Measurements from ENCODE around the gene HELQ.
"Not testable (repeated sequence)": the region's sequence is repeated elsewhere in the genome, so short reads cannot be mapped to it uniquely, and the experiment has no call there.

Gene HELQ

GRCh38 chr4:83455281-83456183 lies at the start of gene HELQ, which contains the start of gene MRPS18C:
TSS of gene HELQ (minus strand) at chr4:83455823. CDS start at chr4:83455693, 130 bp downstream.
TSS of gene MRPS18C (plus strand) at chr4:83456058. CDS start at chr4:83456078, 20 bp downstream.
- peak; percentile 96 for DNase-seq (ENCODE audit: low spot score)

GRCh38 chr4:83504996-83505395 lies 49.4 kb upstream of the HELQ start:
- no peak for DNase-seq (ENCODE audit: low spot score)

- DNase-seq (ENCODE audit: low spot score), result no peak
Observed at GRCh38 chr4:83504503-83504902, 48.9 kb upstream of the HELQ start.

GRCh38 chr4:83503974-83504373 lies 48.4 kb upstream of the HELQ start:
- no peak for DNase-seq (ENCODE audit: low spot score)

- not testable (repeated sequence) for DNase-seq (ENCODE audit: low spot score)
Observed at GRCh38 chr4:83501671-83502070, 46.0 kb upstream of the HELQ start.

- no peak for DNase-seq (ENCODE audit: low spot score)
Observed at GRCh38 chr4:83498187-83498586, 42.6 kb upstream of the HELQ start.

- DNase-seq (ENCODE audit: low spot score), result not testable (repeated sequence)
Observed at GRCh38 chr4:83496085-83496917, 40.7 kb upstream of the HELQ start.

- DNase-seq (ENCODE audit: low spot score), result peak; percentile 35
Observed at GRCh38 chr4:83490876-83491450, 35.3 kb upstream of the HELQ start.

- DNase-seq (ENCODE audit: low spot score), result no peak
Observed at GRCh38 chr4:83489711-83490326, 34.2 kb upstream of the HELQ start.

- DNase-seq (ENCODE audit: low spot score), result no peak
Observed at GRCh38 chr4:83486457-83487129, 31.0 kb upstream of the HELQ start.

- peak; percentile 99 for DNase-seq (ENCODE audit: low spot score)
Observed at GRCh38 chr4:83484500-83485461, 29.2 kb upstream of the HELQ start, which contains the start of gene ABRAXAS1. TSS of gene ABRAXAS1 (minus strand) at chr4:83485100. CDS start at chr4:83485072, 28 bp downstream.

GRCh38 chr4:83473966-83474365 lies 18.3 kb upstream of the HELQ start:
- no peak for DNase-seq (ENCODE audit: low spot score)

- no peak for DNase-seq (ENCODE audit: low spot score)
Observed at GRCh38 chr4:83473423-83473822, 17.8 kb upstream of the HELQ start.

GRCh38 chr4:83456184-83456501 lies 520 bp upstream of the HELQ start:
- DNase-seq (ENCODE audit: low spot score), result no peak

- peak; percentile 8 for DNase-seq (ENCODE audit: low spot score)
Observed at GRCh38 chr4:83454686-83455085, 937 bp downstream of the HELQ start.

- no peak for DNase-seq (ENCODE audit: low spot score)
Observed at GRCh38 chr4:83449009-83449408, 6.6 kb downstream of the HELQ start.

GRCh38 chr4:83440899-83441298 lies 14.7 kb downstream of the HELQ start:
- DNase-seq (ENCODE audit: low spot score), result no peak

- DNase-seq (ENCODE audit: low spot score), result no peak
Observed at GRCh38 chr4:83440148-83440814, 15.3 kb downstream of the HELQ start.

GRCh38 chr4:83438719-83439118 lies 16.9 kb downstream of the HELQ start:
- no peak for DNase-seq (ENCODE audit: low spot score)

GRCh38 chr4:83436680-83437079 lies 18.9 kb downstream of the HELQ start:
- DNase-seq (ENCODE audit: low spot score), result no peak

Measured in AG08396 (cell line).